Activated CD8-positive, alpha-beta T cell treated with anti-CD3 and anti-CD28 coated beads for 36 hours (primary cell): ENCODE data around the gene RNF152. TPM values are rescaled to one million over a fixed set of nuclear protein-coding genes. Genes with fewer than 3 reads are reported as not detected.
"Not testable (repeated sequence)": the region's sequence is repeated elsewhere in the genome, so short reads cannot be mapped to it uniquely, and the experiment has no call there.

Source experiments
- ATAC-seq: fragments of 200-7000 bp; cut with Tn5 transposase; one replicate; pipeline ENCODE4 v1.10.0; 2021; ENCODE audit warnings: mild to moderate bottlenecking, moderate library complexity
- CTCF ChIA-PET: fragments of 350-600 bp; sonication (Branson Sonifier 250); formaldehyde crosslinking; loops from one replicate; lab custom pipeline; 2021; ENCODE audit warnings: antibody characterized with exemption; lab: Charles Lee
- POLR2A ChIA-PET: fragments of 350-600 bp; sonication (Branson Sonifier 250); formaldehyde crosslinking; loops from one replicate; lab custom pipeline; 2021; ENCODE audit warnings: antibody characterized with exemption; lab: Charles Lee
- DNase-seq: peaks from one replicate; pipeline ENCODE4 v3.0.0-alpha.2; 2020
- H3K27ac Mint-ChIP-seq: one replicate; pipeline ENCODE4 v1.8.0; 2021; ENCODE audit warnings: mild to moderate bottlenecking, mixed read lengths
- H3K27me3 Mint-ChIP-seq: one replicate; pipeline ENCODE4 v1.8.0; 2021; ENCODE audit warnings: mixed read lengths
- H3K36me3 Mint-ChIP-seq: one replicate; pipeline ENCODE4 v1.8.0; 2021; ENCODE audit warnings: low read depth, mixed read lengths
- H3K4me1 Mint-ChIP-seq: one replicate; pipeline ENCODE4 v1.8.0; 2021; ENCODE audit warnings: low read depth, mixed read lengths
- H3K4me3 Mint-ChIP-seq: one replicate; pipeline ENCODE4 v1.8.0; 2021; ENCODE audit warnings: mild to moderate bottlenecking, moderate library complexity, mixed read lengths
- H3K9me3 Mint-ChIP-seq: one replicate; pipeline ENCODE4 v1.8.0; 2021; ENCODE audit warnings: mixed read lengths
- intact Hi-C: fragments of 100-400 bp; cut with micrococcal nuclease; formaldehyde crosslinking; loops from one replicate; pipeline ENCODE4 v1.10.0; 2022
- total RNA-seq, 2 experiments: library from RNA; stranded (reverse); gene quantifications; one replicate each; pipeline ENCODE4 v1.2.3, GENCODE V29; 2021
- TF ChIP-seq, protein P1 (sequence below): fragments of 200-600 bp; IDR thresholded peaks from one replicate; pipeline ENCODE4 v1.8.0; 2022; ENCODE audit warnings: antibody characterized with exemption, mild to moderate bottlenecking

Gene RNF152
- total RNA-seq, 2 experiments from 2014 or later: 0.16 to 0.18 TPM

GRCh38 chr18:61815885-61816470, 76.8 kb downstream of the RNF152 start:
- CTCF ChIA-PET: no interaction called here
- TF ChIP-seq, protein P1, sequence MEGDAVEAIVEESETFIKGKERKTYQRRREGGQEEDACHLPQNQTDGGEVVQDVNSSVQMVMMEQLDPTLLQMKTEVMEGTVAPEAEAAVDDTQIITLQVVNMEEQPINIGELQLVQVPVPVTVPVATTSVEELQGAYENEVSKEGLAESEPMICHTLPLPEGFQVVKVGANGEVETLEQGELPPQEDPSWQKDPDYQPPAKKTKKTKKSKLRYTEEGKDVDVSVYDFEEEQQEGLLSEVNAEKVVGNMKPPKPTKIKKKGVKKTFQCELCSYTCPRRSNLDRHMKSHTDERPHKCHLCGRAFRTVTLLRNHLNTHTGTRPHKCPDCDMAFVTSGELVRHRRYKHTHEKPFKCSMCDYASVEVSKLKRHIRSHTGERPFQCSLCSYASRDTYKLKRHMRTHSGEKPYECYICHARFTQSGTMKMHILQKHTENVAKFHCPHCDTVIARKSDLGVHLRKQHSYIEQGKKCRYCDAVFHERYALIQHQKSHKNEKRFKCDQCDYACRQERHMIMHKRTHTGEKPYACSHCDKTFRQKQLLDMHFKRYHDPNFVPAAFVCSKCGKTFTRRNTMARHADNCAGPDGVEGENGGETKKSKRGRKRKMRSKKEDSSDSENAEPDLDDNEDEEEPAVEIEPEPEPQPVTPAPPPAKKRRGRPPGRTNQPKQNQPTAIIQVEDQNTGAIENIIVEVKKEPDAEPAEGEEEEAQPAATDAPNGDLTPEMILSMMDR: no peak

GRCh38 chr18:61808286-61808685, 84.5 kb downstream of the RNF152 start:
- H3K27ac Mint-ChIP-seq: no peak overlapping the region
- no peaks in the 10 kb centered on the region for H3K36me3 Mint-ChIP-seq
- ChIA-PET CTCF (no interaction called here), POLR2A (no interaction called here)
- no peaks in the 10 kb centered on the region for H3K27me3 Mint-ChIP-seq
- no peaks in the 10 kb centered on the region for H3K9me3 Mint-ChIP-seq
- no peak for ATAC-seq
- H3K4me1 Mint-ChIP-seq: no peaks in the 10 kb centered on the region
- intact Hi-C loops: no loop called here
- no peak overlapping the region for H3K4me3 Mint-ChIP-seq
- no peak for DNase-seq
- TF ChIP-seq, protein P1: no peak

More at GRCh38 chr18:61815885-61816470, 76.8 kb downstream of the RNF152 start:
- Mint-ChIP-seq H3K4me3 (no peak overlapping the region), H3K27ac (no peak overlapping the region), H3K36me3 (no peaks in the 10 kb centered on the region), H3K27me3 (peaks cover 2% of the 10 kb centered on the region), H3K4me1 (no peaks in the 10 kb centered on the region), H3K9me3 (no peaks in the 10 kb centered on the region)
- DNase-seq (no peak), ATAC-seq (no peak)
- POLR2A ChIA-PET: no interaction called here
- intact Hi-C loops: no loop called here

GRCh38 chr18:61803393-61803792, 89.4 kb downstream of the RNF152 start:
- H3K27me3 Mint-ChIP-seq: no peaks in the 10 kb centered on the region
- TF ChIP-seq, protein P1: no peak
- no peak overlapping the region for H3K27ac Mint-ChIP-seq
- ChIA-PET POLR2A (no interaction called here), CTCF (no interaction called here)
- no peaks in the 10 kb centered on the region for H3K9me3 Mint-ChIP-seq
- intact Hi-C loops: no loop called here
- no peak overlapping the region for H3K4me3 Mint-ChIP-seq
- H3K4me1 Mint-ChIP-seq: no peaks in the 10 kb centered on the region
- no peak for ATAC-seq
- no peak for DNase-seq
- H3K36me3 Mint-ChIP-seq: no peaks in the 10 kb centered on the region

GRCh38 chr18:61797696-61798590, 94.9 kb downstream of the RNF152 start:
- Mint-ChIP-seq H3K27ac (no peak overlapping the region), H3K36me3 (no peaks in the 10 kb centered on the region), H3K4me1 (no peaks in the 10 kb centered on the region), H3K9me3 (no peaks in the 10 kb centered on the region), H3K4me3 (no peak overlapping the region), H3K27me3 (peaks cover 2% of the 10 kb centered on the region)
- ChIA-PET CTCF (no interaction called here), POLR2A (no interaction called here)
- TF ChIP-seq, protein P1: no peak
- intact Hi-C loops: no loop called here
- DNase-seq: no peak
- ATAC-seq: no peak

GRCh38 chr18:61791031-61791430, 101.8 kb downstream of the RNF152 start:
- Mint-ChIP-seq H3K36me3 (no peaks in the 10 kb centered on the region), H3K27me3 (peaks cover 4% of the 10 kb centered on the region), H3K9me3 (peaks cover 2% of the 10 kb centered on the region), H3K27ac (no peak overlapping the region), H3K4me3 (no peak overlapping the region), H3K4me1 (no peaks in the 10 kb centered on the region)
- intact Hi-C loops: no loop called here
- TF ChIP-seq, protein P1: no peak
- no peak for ATAC-seq
- ChIA-PET POLR2A (no interaction called here), CTCF (no interaction called here)
- no peak for DNase-seq

DNA sequence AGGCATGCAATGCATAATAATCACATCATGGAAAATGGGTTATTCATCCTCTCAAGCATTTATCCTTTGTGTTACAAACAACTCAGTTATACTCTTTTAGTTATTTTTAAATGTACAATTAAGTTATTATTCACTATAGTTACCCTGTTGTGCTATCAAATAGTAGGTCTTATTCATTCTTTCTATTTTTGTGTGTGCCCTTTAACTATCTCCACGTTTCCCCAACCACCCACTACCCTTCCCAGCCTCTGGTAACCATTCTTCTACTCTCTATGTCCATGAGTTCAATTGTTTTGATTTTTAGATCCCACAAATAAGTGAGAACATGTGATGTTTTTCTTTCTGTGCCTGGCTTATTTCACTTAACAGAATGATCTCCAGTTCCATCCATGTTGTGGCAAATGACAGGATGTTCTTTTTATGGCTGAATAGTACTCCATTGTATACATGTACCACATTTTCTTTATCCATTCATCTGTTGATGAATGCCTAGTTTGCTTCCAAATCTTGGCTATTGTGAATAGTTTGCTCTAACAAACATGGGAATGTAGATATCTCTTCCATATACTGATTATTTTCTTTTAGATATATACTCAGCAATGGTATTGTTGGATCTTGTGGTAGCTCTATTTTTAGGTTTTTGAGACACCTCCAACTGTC, 105.7 kb downstream of the RNF152 start:
- H3K27ac Mint-ChIP-seq, H3K36me3 Mint-ChIP-seq, H3K27me3 Mint-ChIP-seq, H3K9me3 Mint-ChIP-seq, H3K4me3 Mint-ChIP-seq, H3K4me1 Mint-ChIP-seq, CTCF ChIA-PET, POLR2A ChIA-PET, ATAC-seq, DNase-seq, intact Hi-C loops: not testable (repeated sequence)
